K562 (cell line): ENCODE results near the gene DNAJA1. TPM values are rescaled to one million over a fixed set of nuclear protein-coding genes. Genes with fewer than 3 reads are reported as not detected.

Experiments
- ATF2 ChIP-seq: sonication (generic); formaldehyde crosslinking; IDR thresholded peaks from 2 replicates; pipeline ENCODE4 v1.8.1; 2022; ENCODE audit warnings: missing genetic modification reagents
- BCL6 ChIP-seq: fragments of 250-450 bp; sonication (Bioruptor Pico); IDR thresholded peaks from 2 replicates; pipeline ENCODE4 v1.4.0; 2020
- EWSR1 ChIP-seq: fragments of 450-650 bp; IDR thresholded peaks from 2 replicates; pipeline ENCODE4 v1.6.1; 2018; ENCODE audit warnings: borderline replicate concordance, mild to moderate bottlenecking, low read depth, moderate library complexity; ENCODE audit not compliant: partially characterized antibody
- FOXA3 ChIP-seq, 2 experiments: fragments of 450-650 bp in 1 of 2; sonication (generic) in 1 of 2; formaldehyde crosslinking; IDR thresholded peaks in 1 of 2; conservative IDR thresholded peaks in 1 of 2; 2 replicates each; pipeline versions ENCODE4 v1.4.0 to v1.8.0; 2020 to 2022; ENCODE audit warnings: mild to moderate bottlenecking in 2 of 2, missing genetic modification reagents in 1 of 2
- GATAD2A ChIP-seq: fragments of 450-650 bp; IDR thresholded peaks from 2 replicates; pipeline ENCODE4 v1.6.1; 2017
- JUN ChIP-seq, 2 experiments: sonication (generic) in 1 of 2; formaldehyde crosslinking in 1 of 2; IDR thresholded peaks; 2 replicates each; pipeline versions ENCODE4 v1.6.1 to v1.8.0; 2012 to 2022; ENCODE audit warnings: borderline replicate concordance in 2 of 2, mild to moderate bottlenecking in 2 of 2, improper control_type of control experiment in 1 of 2, low read depth in 1 of 2, low read length in 1 of 2, missing genetic modification reagents in 1 of 2
- LEF1 ChIP-seq: fragments of 450-650 bp; IDR thresholded peaks from 2 replicates; pipeline ENCODE4 v1.6.1; 2016; ENCODE audit warnings: mild to moderate bottlenecking
- MLLT1 ChIP-seq, 2 experiments: fragments of 450-650 bp; IDR thresholded peaks; 2 replicates each; pipeline ENCODE4 v1.6.1; 2016
- NFATC3 ChIP-seq: fragments of 450-650 bp; IDR thresholded peaks from 2 replicates; pipeline ENCODE4 v1.6.1; 2017; ENCODE audit warnings: mild to moderate bottlenecking
- PBX2 ChIP-seq, 2 experiments: IDR thresholded peaks in 1 of 2; conservative IDR thresholded peaks in 1 of 2; 2 replicates each; pipeline ENCODE4 v1.6.1; 2016; ENCODE audit warnings: low read depth in 2 of 2, mild to moderate bottlenecking in 1 of 2, missing compliant biosample characterization in 1 of 2, missing genetic modification characterization in 1 of 2, moderate library complexity in 1 of 2
- STAG1 ChIP-seq: sonication (generic); formaldehyde crosslinking; IDR thresholded peaks from 2 replicates; pipeline ENCODE4 v1.5.0; 2020; ENCODE audit warnings: missing genetic modification reagents, borderline replicate concordance
- TCFL5 ChIP-seq: fragments of 250-450 bp; sonication (Bioruptor Pico); conservative IDR thresholded peaks from 2 replicates; pipeline ENCODE4 v1.6.1; 2021; ENCODE audit warnings: mild to moderate bottlenecking, moderate library complexity, matching md5 sums
- ZBTB5 ChIP-seq: fragments of 450-650 bp; IDR thresholded peaks from 2 replicates; pipeline ENCODE4 v1.6.1; 2017; ENCODE audit warnings: antibody characterized with exemption
- ZEB2 ChIP-seq: fragments of 450-650 bp; IDR thresholded peaks from 2 replicates; pipeline ENCODE4 v1.6.1; 2016
- ZHX1 ChIP-seq: fragments of 150-350 bp; conservative IDR thresholded peaks from 2 replicates; pipeline ENCODE4 v1.6.1; 2014; ENCODE audit warnings: low read length
- polyA plus RNA-seq, 8 experiments: library from polyadenylated mRNA; depleted of rRNA in 4 of 8; stranded (reverse) in 5 of 8; unstranded in 3 of 8; fragments of >200 nt; fragmentation: Nextera tagmentation in 2 of 8; fragmentation: Illumina TruSeq in 1 of 8; extraction: Ambion mirVana in 2 of 8; extraction: Trizol in 1 of 8; gene quantifications; 2 replicates each; pipeline versions ENCODE4 v1.2.1 to v1.2.3, GENCODE V29; 2011 to 2014; ENCODE audit warnings: inconsistent platforms in 1 of 8, missing spikeins in 1 of 8
- total RNA-seq, 7 experiments: library from RNA; depleted of rRNA in 6 of 7; stranded (reverse); fragments of >200 nt in 6 of 7; fragmentation: Illumina TruSeq in 2 of 7; extraction: Trizol in 2 of 7; gene quantifications; 2 replicates each; pipeline versions ENCODE4 v1.2.1 to v1.2.3, GENCODE V29; 2011 to 2021; ENCODE audit warnings: low replicate concordance in 1 of 7

DNAJA1 gene
- total and polyA plus RNA-seq, 9 of the 15 experiments (the other 6 are each of a cell fraction or from before 2014, with no cell fraction given) = 109 to 359 (median 175) TPM

GRCh38 chr9:33076046-33077004, 51.3 kb downstream of the DNAJA1 start, which contains the start of gene SMU1 (continued):
- no peak for TF ChIP-seq ZEB2
- no peak for TF ChIP-seq ATF2 (CRISPR knock-in tag)
- no peak for TF ChIP-seq FOXA3 (CRISPR knock-in tag; conservative IDR thresholded peaks at IDR 0.05 in 1 of 2, IDR thresholded peaks at IDR 0.05 in 1 of 2)
- TF ChIP-seq LEF1 = no peak
- no peak for TF ChIP-seq ZBTB5
- TF ChIP-seq JUN (IDR thresholded peaks at IDR 0.05; ENCODE audit: borderline replicate concordance, low read depth, low read length) = peak; percentile 41; the same call in 1 of the 2 replicates
- no peak for TF ChIP-seq JUN (CRISPR knock-in tag; IDR thresholded peaks at IDR 0.05; ENCODE audit: borderline replicate concordance)
- TF ChIP-seq MLLT1 (IDR thresholded peaks at IDR 0.05) = no peak
- TF ChIP-seq NFATC3 = no peak
- no peak for TF ChIP-seq STAG1 (CRISPR knock-in tag)
- TF ChIP-seq ZHX1 = no peak
- no peak for TF ChIP-seq TCFL5 (CRISPR knock-in tag)
- TF ChIP-seq PBX2 (CRISPR knock-in tag; IDR thresholded peaks at IDR 0.05; ENCODE audit: low read depth) = no peak
- TF ChIP-seq PBX2 (tag; conservative IDR thresholded peaks at IDR 0.05; ENCODE audit: low read depth) = peak; percentile 29; the same call in 1 of the 2 replicates
- no peak for TF ChIP-seq GATAD2A
- TF ChIP-seq EWSR1 = no peak
- TF ChIP-seq BCL6 (CRISPR knock-in tag) = no peak
